Measurements from ENCODE around the gene XXYLT1. TPM values are rescaled to one million over a fixed set of nuclear protein-coding genes. Genes with fewer than 3 reads are reported as not detected.
"Not testable (repeated sequence)": the region's sequence is repeated elsewhere in the genome, so short reads cannot be mapped to it uniquely, and the experiment has no call there.

The XXYLT1 gene
- total and polyA plus RNA-seq, 2 donors = 12.4 to 18.5 TPM

DNA sequence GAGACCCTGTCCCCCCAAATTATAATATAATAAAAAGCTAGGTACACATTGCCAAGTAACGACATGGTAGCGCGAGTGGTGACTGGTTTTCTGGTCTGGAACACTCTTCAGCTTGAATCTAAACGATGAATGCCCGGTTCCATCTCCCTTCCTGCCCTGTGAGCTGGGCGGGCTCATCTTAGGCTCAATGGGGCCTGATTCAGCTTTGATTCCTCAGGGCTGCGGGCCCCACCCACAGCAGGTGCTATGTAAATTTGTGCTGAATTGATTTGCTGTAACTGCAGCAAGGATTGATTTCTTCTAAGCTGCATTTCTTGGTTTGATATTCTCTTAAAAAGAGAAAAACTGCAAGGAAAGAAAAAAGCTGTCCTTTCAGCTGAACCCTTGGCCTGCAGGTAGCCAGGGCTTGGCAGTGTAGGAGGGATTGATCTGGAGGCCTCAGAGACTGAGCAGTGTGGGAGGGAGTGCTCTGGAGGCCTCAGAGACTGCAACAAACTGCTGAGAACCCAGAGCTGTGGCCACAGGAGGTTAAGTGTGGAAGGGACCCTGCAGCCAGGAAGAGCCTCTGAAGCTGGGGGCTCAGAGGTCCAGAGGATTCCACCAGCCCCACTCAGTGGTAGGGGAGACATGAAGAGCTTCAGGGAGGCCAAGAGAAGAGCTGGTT, 231.6 kb downstream of the XXYLT1 start:
- Histone ChIP-seq H3K27ac (ENCODE audit: low read depth) (no peak overlapping the region), H3K36me3 (ENCODE audit: insufficient read depth) (no peaks in the 10 kb centered on the region), H3K4me1 (ENCODE audit: insufficient read depth) (no peaks in the 10 kb centered on the region), H3K4me3 (ENCODE audit: low read depth, low read length) (no peak overlapping the region)
- no peak for DNase-seq (ENCODE audit: extremely low spot score)
- 84% methylated on average over 7 of the region's 7 CpGs for WGBS

DNA sequence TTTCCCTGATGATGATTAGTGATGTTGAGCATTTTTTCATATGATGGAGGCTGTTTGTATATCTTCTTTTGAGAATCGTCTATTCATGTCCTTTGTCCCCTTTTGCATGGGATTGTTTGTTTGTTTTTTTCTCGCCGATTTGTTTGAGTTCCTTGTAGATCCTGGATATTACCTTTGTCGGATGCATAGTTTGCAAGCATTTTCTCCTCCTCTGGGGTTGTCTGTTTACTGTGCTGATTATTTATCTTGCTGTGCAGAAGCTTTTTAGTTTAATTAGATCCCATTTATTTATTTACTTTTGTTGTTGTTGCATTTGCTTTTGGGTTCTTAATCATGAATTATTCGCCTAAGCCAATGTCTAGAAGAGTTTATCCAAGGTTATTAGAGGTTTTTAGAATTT, 232.8 kb downstream of the XXYLT1 start:
- no peak overlapping the region for H3K27ac ChIP-seq (ENCODE audit: low read depth)
- 64% methylated on average over 5 of the region's 5 CpGs for WGBS
- no peak overlapping the region for H3K4me3 ChIP-seq (ENCODE audit: low read depth, low read length)
- no peaks in the 10 kb centered on the region for H3K36me3 ChIP-seq (ENCODE audit: insufficient read depth)
- no peak for DNase-seq (ENCODE audit: extremely low spot score)
- H3K4me1 ChIP-seq (ENCODE audit: insufficient read depth) = no peaks in the 10 kb centered on the region

DNA sequence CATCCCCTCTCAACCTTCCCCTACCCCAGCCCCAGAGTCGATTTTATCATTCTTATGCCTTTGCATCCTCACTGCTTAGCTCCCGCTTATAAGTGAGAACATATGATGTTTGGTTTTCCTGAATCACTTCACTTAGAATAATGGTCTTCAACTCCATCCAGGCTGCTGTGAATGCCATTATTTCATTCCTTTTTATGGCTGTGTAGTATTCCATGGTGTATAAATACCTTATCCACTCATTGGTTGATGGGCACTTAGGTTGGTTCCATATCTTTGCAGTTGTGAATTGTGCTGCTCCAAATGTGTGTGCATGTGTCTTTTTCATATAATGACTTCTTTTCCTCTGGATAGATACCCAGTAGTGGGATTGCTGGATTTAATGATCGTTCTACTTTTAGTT, 233.4 kb downstream of the XXYLT1 start:
- WGBS = 95% methylated on average over 3 of the region's 3 CpGs
- not testable (repeated sequence) for DNase-seq (ENCODE audit: extremely low spot score); H3K27ac ChIP-seq (ENCODE audit: low read depth); H3K4me3 ChIP-seq (ENCODE audit: low read depth, low read length); H3K4me1 ChIP-seq (ENCODE audit: insufficient read depth); H3K36me3 ChIP-seq (ENCODE audit: insufficient read depth)

DNA sequence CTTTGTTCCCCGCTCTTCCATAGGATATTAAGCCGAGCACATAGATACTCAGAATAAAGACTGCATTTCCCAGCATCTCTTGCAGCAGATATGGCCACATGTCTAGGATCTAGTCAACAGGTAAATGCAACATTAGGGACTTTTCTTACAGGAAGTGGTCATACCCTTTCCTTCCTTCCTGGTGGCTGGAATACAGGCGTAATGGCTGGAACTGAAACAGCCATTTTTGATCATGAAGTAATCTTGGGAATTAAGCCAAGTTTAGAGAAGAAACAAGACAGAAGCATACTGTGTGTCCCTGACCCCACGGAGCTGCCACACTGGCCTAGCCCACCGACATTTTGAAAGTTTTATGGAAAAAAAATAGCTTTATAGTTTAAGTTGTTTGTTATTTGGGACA, 234.0 kb downstream of the XXYLT1 start:
- DNase-seq (ENCODE audit: extremely low spot score) = no peak
- no peak overlapping the region for H3K27ac ChIP-seq (ENCODE audit: low read depth)
- no peaks in the 10 kb centered on the region for H3K36me3 ChIP-seq (ENCODE audit: insufficient read depth)
- no peaks in the 10 kb centered on the region for H3K4me1 ChIP-seq (ENCODE audit: insufficient read depth)
- 76% methylated on average over 5 of the region's 5 CpGs for WGBS
- H3K4me3 ChIP-seq (ENCODE audit: low read depth, low read length) = no peak overlapping the region

DNA sequence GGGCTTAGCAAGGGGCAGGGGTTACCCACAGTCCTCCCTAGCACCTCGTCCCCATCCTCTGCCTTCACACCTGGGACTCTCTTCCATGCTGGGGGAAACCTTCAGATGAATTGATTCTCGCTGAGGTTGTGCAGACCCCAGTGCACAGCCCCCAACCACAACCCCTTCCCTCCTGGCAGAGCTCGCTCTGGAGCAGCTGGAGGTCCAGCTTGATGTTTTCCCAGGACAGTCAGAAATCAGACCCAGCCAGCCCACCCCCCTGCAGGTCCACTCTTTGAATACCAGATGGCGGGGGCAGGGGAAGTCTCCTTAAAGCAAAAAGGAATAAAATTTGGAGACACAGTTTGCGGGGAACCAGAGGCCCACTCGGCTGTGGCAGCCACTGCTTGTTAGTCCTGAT, 234.4 kb downstream of the XXYLT1 start:
- no peak overlapping the region for H3K27ac ChIP-seq (ENCODE audit: low read depth)
- no peaks in the 10 kb centered on the region for H3K4me1 ChIP-seq (ENCODE audit: insufficient read depth)
- no peak overlapping the region for H3K4me3 ChIP-seq (ENCODE audit: low read depth, low read length)
- no peak for DNase-seq (ENCODE audit: extremely low spot score)
- WGBS = 90% methylated on average over 6 of the region's 6 CpGs
- H3K36me3 ChIP-seq (ENCODE audit: insufficient read depth) = no peaks in the 10 kb centered on the region

DNA sequence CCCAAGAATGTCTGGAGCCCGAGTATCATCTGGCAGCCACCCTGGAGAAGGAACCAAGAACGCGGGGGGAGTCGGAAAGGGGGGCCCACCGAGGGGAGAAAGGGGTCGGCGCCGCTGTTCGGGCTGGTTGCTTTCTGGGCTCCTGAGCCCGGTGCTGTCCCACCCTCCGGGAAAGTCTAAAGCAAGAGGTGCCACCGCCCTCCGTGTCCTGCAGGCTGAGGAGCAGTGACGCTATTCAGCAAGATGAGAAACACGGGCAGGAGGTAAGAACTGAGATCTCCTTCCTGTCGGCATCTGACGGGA, 234.8 kb downstream of the XXYLT1 start:
- no peak overlapping the region for H3K27ac ChIP-seq (ENCODE audit: low read depth)
- DNase-seq (ENCODE audit: extremely low spot score) = no peak
- WGBS = 72% methylated on average over 17 of the region's 17 CpGs
- no peak overlapping the region for H3K4me3 ChIP-seq (ENCODE audit: low read depth, low read length)
- H3K4me1 ChIP-seq (ENCODE audit: insufficient read depth) = no peaks in the 10 kb centered on the region
- H3K36me3 ChIP-seq (ENCODE audit: insufficient read depth) = no peaks in the 10 kb centered on the region

DNA sequence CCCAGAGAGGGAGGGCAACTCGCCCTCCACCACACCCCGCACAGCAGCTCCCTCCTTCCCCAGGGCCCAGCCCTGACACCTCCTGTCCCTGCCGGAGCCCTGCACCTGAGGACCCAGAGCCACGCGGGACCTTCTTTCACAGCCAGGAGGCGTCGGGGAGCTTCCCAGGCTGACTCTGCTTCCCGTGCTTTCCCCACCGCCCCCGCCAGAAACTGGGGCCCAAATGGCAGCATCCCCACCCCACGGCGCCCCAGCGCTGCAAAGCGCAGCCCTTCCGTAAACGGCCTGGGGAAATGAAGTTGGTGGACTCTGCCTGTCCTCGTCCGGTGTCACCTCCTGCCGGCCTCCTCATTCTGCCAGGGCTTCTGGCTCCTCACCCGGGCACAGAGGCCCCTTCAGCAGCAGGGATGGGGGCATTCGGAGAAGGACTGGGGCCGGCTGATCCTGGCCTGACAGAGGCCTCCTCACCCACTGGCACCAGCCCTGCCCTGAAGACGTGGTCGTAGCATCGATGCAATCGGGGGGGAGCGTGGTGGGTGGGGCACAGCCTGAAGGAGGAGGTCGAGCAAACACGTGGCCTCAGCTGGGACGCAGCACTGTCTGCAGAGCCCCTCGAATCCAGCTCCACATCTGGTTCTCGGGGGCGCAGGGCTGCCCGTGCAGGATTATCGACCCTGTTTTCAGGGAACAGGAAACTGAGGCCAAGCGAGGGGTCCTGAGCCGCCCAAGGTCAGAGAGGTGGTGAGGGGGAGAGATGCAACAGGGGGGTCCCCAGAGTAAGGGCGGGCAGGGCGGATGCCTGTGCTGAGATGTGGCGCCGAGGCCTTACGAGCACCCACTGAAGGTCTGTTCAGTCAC, 235.4 kb downstream of the XXYLT1 start:
- H3K36me3 ChIP-seq (ENCODE audit: insufficient read depth) = no peaks in the 10 kb centered on the region
- no peaks in the 10 kb centered on the region for H3K4me1 ChIP-seq (ENCODE audit: insufficient read depth)
- no peak overlapping the region for H3K27ac ChIP-seq (ENCODE audit: low read depth)
- no peak for DNase-seq (ENCODE audit: extremely low spot score)
- H3K4me3 ChIP-seq (ENCODE audit: low read depth, low read length) = no peak overlapping the region
- WGBS = 75% methylated on average over 42 of the region's 42 CpGs

DNA sequence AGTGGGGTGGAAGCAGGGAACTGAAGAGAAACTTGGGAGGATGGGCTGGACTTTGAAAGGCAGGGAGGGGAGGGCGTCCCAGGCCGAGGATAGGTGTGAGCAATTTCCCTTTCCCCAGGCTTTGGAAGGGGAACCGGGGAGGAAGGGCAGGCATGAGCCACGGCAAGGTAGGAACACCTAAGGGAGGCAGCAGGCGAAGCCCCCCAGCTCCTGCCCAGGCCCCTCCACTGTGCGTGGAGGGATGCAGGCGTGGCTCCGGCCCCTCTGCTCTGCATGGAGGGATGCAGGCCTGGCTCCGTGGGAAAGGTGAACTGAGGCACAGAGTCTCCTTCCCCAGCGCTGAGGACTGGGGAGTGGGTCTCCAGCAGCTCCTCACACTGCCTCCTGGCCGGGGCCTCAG, 236.4 kb downstream of the XXYLT1 start:
- no peak for DNase-seq (ENCODE audit: extremely low spot score)
- no peak overlapping the region for H3K4me3 ChIP-seq (ENCODE audit: low read depth, low read length)
- no peaks in the 10 kb centered on the region for H3K4me1 ChIP-seq (ENCODE audit: insufficient read depth)
- H3K27ac ChIP-seq (ENCODE audit: low read depth) = no peak overlapping the region
- no peaks in the 10 kb centered on the region for H3K36me3 ChIP-seq (ENCODE audit: insufficient read depth)
- 95% methylated on average over 11 of the region's 11 CpGs for WGBS

DNA sequence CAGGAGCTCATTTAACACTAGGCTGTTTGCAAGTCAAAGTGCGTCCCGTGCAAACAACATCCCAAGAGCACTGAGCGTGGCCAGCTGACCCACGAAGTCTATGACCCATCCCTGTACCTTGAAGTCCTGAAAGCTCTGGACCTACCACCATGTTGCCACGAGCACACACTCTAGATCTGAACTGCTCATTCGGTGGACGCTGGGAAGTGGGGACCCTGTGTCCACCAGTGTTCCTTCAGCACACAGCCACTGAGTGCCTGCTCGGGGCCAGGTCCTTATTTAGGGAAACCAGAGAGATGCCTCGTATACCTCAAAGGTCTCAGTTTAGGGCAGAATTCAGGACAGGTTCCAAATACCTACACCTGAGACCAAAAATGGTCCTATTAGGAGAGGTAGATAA, 236.9 kb downstream of the XXYLT1 start:
- H3K4me1 ChIP-seq (ENCODE audit: insufficient read depth) = no peaks in the 10 kb centered on the region
- H3K36me3 ChIP-seq (ENCODE audit: insufficient read depth) = no peaks in the 10 kb centered on the region
- H3K27ac ChIP-seq (ENCODE audit: low read depth) = no peak overlapping the region
- 72% methylated on average over 9 of the region's 9 CpGs for WGBS
- no peak for DNase-seq (ENCODE audit: extremely low spot score)
- H3K4me3 ChIP-seq (ENCODE audit: low read depth, low read length) = no peak overlapping the region

DNA sequence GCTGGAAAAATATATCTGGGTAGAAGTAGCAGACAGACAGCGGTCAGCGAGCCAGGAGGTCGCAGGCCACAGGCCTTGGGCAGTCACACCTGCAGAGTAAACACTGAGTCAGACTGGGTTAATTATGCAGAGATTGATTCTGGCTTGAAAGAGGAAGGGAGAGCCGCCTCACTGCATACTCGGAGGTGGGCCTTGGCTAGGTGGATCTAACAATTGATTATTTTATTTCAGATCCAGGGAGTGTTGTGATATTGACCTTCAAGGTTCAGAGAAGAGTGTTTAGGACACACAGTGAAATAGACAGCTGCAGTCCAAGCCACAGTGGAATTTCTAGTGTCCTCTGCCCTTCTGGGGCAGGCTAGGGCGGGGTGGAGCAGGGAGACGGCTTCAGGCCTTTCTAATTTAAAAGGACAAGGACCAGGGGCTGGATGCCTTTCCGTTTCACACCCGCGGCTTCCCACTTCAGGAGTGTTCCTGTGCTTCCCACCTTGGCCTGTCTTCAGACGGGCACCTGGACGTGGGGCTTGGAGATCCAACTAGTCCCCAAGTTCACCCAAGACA, 237.3 kb downstream of the XXYLT1 start:
- no peaks in the 10 kb centered on the region for H3K4me1 ChIP-seq (ENCODE audit: insufficient read depth)
- DNase-seq (ENCODE audit: extremely low spot score) = no peak
- 80% methylated on average over 12 of the region's 12 CpGs for WGBS

DNA sequence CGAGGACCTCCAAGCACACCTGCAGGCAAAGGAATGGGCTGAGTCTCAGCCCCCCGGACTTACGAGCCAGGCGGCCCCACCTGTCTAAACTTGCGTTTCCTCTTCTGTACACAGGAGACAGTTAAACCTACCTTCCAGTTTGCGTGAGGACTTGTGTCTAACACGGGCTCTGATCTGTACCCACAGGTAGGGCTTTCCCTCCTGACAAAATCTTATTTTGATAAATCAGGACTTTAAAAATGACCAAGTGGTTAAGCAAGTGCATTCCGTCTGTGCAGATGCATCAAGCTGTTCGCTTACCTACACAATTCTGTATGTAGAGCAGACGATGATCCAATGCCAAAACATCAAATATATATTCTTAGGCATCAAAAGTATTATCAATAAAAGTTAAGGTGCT, 238.0 kb downstream of the XXYLT1 start:
- DNase-seq (ENCODE audit: extremely low spot score) = no peak
- 91% methylated on average over 10 of the region's 10 CpGs for WGBS
- Histone ChIP-seq H3K4me1 (ENCODE audit: insufficient read depth) (no peaks in the 10 kb centered on the region), H3K4me3 (ENCODE audit: low read depth, low read length) (no peak overlapping the region), H3K27ac (ENCODE audit: low read depth) (no peak overlapping the region), H3K36me3 (ENCODE audit: insufficient read depth) (no peaks in the 10 kb centered on the region)

More for the DNA sequence above, 237.3 kb downstream of the XXYLT1 start:
- Histone ChIP-seq H3K36me3 (ENCODE audit: insufficient read depth) (no peaks in the 10 kb centered on the region), H3K4me3 (ENCODE audit: low read depth, low read length) (no peak overlapping the region), H3K27ac (ENCODE audit: low read depth) (no peak overlapping the region)

DNA sequence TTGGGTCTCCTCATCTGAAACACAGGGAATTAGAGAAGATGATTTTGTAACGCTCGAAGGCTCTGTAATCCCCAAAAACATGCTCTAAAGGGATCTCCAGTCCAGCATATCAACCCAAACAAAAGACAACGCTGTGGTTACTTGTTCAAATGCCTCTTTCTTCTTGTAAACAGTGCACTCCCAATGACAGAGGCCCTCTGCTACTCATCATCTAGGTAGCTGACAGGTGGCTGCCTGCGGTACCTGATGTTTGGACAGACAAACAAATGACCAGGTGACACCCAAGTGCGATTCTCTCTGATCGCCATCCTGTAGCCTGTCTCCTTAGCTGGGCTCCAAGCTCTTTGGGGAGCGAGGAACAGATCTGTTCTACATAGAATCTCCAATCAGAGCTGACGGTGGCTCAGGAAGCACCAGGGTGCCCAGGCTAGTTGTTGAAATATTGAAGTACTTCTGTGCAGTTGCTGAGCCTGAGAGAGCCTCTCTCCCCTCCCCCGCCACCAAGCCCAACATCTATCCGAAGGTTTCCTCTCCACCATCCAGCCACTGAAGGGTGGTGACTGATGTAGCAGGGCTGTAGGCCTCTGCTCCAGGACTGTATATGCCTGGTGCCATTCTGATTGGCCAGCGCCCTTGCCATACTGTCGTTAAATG, 238.7 kb downstream of the XXYLT1 start:
- DNase-seq (ENCODE audit: extremely low spot score) = no peak
- Histone ChIP-seq H3K4me1 (ENCODE audit: insufficient read depth) (no peaks in the 10 kb centered on the region), H3K36me3 (ENCODE audit: insufficient read depth) (no peaks in the 10 kb centered on the region), H3K27ac (ENCODE audit: low read depth) (no peak overlapping the region), H3K4me3 (ENCODE audit: low read depth, low read length) (no peak overlapping the region)
- WGBS = 81% methylated on average over 12 of the region's 12 CpGs

DNA sequence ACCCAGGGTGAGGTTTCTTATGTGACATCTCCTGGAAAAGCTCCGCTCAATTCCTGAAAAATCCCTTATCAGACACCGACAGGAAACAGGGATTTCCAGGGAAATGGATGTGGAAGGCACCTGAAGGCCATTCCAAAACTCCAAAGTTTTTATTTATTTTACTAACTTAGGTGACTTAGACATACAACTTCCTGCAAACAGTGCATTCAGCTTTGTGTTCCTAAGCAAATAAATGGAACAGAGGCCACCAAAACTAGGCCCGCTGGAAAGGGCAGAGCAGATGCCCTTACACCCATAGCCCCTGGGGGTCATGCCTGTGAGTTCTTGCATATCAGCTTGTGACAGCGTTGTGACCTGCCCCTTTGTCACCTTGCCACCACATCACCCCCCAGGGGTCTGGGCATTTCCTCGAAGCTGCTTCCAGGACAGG, 239.4 kb downstream of the XXYLT1 start:
- no peak overlapping the region for H3K4me3 ChIP-seq (ENCODE audit: low read depth, low read length)
- no peak for DNase-seq (ENCODE audit: extremely low spot score)
- H3K4me1 ChIP-seq (ENCODE audit: insufficient read depth) = no peaks in the 10 kb centered on the region
- no peak overlapping the region for H3K27ac ChIP-seq (ENCODE audit: low read depth)
- no peaks in the 10 kb centered on the region for H3K36me3 ChIP-seq (ENCODE audit: insufficient read depth)
- WGBS = 84% methylated on average over 5 of the region's 5 CpGs

Measured in urinary bladder (tissue), 4 donors.